Right kidney (tissue), 1 donor: Measurements from ENCODE around the gene GKAP1.
"Not testable (repeated sequence)": the region's sequence is repeated elsewhere in the genome, so short reads cannot be mapped to it uniquely, and the experiment has no call there.

ENCODE experiments used
- DNase-seq: peaks from one replicate; pipeline ENCODE4 v3.0.0-alpha.2; 2016

Gene GKAP1

GRCh38 chr9:83728591-83729368 lies 88.8 kb downstream of the GKAP1 start:
- not testable (repeated sequence) for DNase-seq

GRCh38 chr9:83724436-83724835 lies 93.1 kb downstream of the GKAP1 start:
- DNase-seq = no peak

GRCh38 chr9:83722726-83723495 lies 94.7 kb downstream of the GKAP1 start:
- DNase-seq = no peak

- DNase-seq = no peak
Measured at GRCh38 chr9:83721509-83721908, 96.1 kb downstream of the GKAP1 start.

GRCh38 chr9:83715794-83716193 lies 101.8 kb downstream of the GKAP1 start:
- DNase-seq = no peak

- DNase-seq = no peak
Measured at GRCh38 chr9:83715221-83715620, 102.3 kb downstream of the GKAP1 start.

GRCh38 chr9:83714329-83714728 lies 103.2 kb downstream of the GKAP1 start:
- DNase-seq = no peak

- DNase-seq = no peak
Measured at GRCh38 chr9:83708515-83709158, 108.9 kb downstream of the GKAP1 start.

GRCh38 chr9:83707768-83708514 lies 109.6 kb downstream of the GKAP1 start, which contains the start of gene UBQLN1:
Gene UBQLN1, minus strand, starts transcription at chr9:83707958. Its CDS starts 279 bp downstream, at chr9:83707679.
- DNase-seq = peak; percentile 100

- peak; percentile 99 for DNase-seq
Measured at GRCh38 chr9:83707518-83707767, 110.1 kb downstream of the GKAP1 start.

- peak; percentile 4 for DNase-seq
Measured at GRCh38 chr9:83706676-83707517, 110.7 kb downstream of the GKAP1 start.

GRCh38 chr9:83705219-83705651 lies 112.3 kb downstream of the GKAP1 start:
- not testable (repeated sequence) for DNase-seq

- DNase-seq = no peak
Measured at GRCh38 chr9:83701769-83702168, 115.8 kb downstream of the GKAP1 start.

- DNase-seq = no peak
Measured at GRCh38 chr9:83701286-83701685, 116.3 kb downstream of the GKAP1 start.

GRCh38 chr9:83699615-83700014 lies 118.0 kb downstream of the GKAP1 start:
- DNase-seq = no peak

- no peak for DNase-seq
Measured at GRCh38 chr9:83698976-83699585, 118.5 kb downstream of the GKAP1 start.

GRCh38 chr9:83691492-83691891 lies 126.1 kb downstream of the GKAP1 start:
- no peak for DNase-seq
